ENCODE results near the gene DISP2. TPM values are rescaled to one million over a fixed set of nuclear protein-coding genes. Genes with fewer than 3 reads are reported as not detected.

Gene DISP2
- total and polyA plus RNA-seq, 2 donors = 0.27 to 0.63 TPM

GRCh38 chr15:40334541-40334940 lies 23.5 kb upstream of the DISP2 start:
- DNase-seq (ENCODE audit: extremely low spot score) = no peak
- 79% methylated on average over 3 of the region's 3 CpGs for WGBS
- H3K4me1 ChIP-seq (ENCODE audit: insufficient read depth) = peaks cover 3% of the 10 kb centered on the region

DNA sequence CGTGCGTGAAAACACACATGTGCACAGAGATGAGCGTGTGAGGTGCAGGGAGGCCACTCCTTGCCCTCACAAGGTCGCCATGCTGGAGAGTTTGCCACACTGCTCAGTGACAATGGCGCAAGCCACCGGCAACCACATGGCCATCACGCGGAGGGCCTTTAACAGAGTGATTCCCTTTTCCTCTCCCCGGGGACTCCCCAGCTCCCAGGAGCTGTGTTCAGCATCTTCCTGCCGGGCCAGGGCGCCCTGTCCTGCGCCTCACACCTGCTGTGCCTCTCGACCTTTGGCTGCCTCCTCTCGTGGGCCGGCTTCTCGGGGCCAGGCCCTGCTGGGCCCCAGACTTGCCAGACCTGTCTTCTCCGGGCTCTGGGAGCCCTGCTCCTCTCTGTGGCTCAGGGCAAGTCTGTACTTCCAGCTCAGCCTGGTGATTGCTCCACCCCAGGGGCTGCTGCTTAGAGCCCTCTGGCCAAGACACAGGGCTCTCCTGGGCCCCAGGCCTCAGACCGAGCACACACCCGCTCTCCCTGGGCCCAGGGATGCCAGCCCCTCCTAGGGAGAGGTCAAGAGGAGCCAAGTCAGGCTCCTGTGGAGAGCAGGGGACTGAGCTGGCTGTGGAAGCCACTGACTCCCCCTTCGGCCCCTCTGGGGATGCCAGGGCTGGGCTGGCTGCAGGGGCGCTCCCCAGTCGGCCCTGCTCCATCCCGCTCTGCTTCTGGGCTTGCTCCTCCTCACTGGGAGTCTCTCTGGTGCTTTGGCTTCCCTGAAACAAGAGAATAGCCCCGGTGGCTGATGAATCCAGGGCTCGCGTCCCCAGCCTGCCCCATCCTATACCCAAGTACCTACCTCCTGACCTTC lies 22.9 kb upstream of the DISP2 start:
- Histone ChIP-seq H3K27ac (ENCODE audit: low read depth) (no peak overlapping the region), H3K4me3 (ENCODE audit: low read depth, low read length) (no peak overlapping the region), H3K4me1 (ENCODE audit: insufficient read depth) (peaks cover 3% of the 10 kb centered on the region), H3K36me3 (ENCODE audit: insufficient read depth) (peaks cover 2% of the 10 kb centered on the region)
- WGBS = 82% methylated on average over 26 of the region's 26 CpGs
- no peak for DNase-seq (ENCODE audit: extremely low spot score)

More at GRCh38 chr15:40334541-40334940, 23.5 kb upstream of the DISP2 start:
- H3K36me3 ChIP-seq (ENCODE audit: insufficient read depth) = peaks cover 2% of the 10 kb centered on the region
- no peak overlapping the region for H3K27ac ChIP-seq (ENCODE audit: low read depth)
- H3K4me3 ChIP-seq (ENCODE audit: low read depth, low read length) = no peak overlapping the region

DNA sequence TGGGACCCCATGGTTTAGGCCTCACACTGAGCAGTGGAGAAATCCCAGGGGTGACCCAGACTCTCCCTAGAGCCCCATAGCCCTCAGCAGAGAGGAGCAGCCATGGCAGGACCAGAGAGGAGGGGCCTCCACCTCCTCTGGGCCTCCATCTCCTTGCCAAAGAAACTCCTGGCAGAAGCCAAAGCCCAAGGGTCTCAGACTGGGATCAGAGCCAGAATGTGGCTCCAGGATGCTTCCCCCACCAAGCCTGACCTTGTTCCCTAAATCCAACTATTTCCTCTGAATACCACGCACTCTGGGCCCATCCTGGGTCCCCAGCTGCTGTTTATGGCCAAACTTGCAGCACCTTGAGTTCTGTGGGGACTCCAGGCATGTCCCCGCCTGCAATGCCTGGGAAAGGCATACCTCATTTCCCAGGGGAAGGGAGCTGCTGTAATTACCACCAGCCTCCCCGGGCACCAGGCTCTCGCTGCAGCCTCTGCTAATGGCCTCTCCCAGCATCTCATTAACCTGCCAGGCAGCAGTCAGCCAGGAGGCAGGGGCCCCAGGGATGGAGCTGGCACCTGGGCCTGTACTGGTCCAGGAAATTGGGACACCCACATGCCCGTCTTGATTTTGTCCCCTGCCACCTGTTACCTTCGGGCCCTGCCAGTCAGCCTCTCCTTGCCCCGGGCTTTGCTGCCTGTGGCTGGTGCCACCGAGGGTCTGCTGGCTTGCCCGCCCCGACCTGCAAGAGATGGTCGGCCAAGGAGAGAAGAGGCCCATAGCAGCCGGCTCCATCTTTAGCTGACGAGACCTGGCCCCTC lies 21.9 kb upstream of the DISP2 start:
- no peak for DNase-seq (ENCODE audit: extremely low spot score)
- 84% methylated on average over 13 of the region's 13 CpGs for WGBS
- peaks cover 5% of the 10 kb centered on the region for H3K4me1 ChIP-seq (ENCODE audit: insufficient read depth)
- H3K4me3 ChIP-seq (ENCODE audit: low read depth, low read length) = no peak overlapping the region
- no peak overlapping the region for H3K27ac ChIP-seq (ENCODE audit: low read depth)
- peaks cover 2% of the 10 kb centered on the region for H3K36me3 ChIP-seq (ENCODE audit: insufficient read depth)

DNA sequence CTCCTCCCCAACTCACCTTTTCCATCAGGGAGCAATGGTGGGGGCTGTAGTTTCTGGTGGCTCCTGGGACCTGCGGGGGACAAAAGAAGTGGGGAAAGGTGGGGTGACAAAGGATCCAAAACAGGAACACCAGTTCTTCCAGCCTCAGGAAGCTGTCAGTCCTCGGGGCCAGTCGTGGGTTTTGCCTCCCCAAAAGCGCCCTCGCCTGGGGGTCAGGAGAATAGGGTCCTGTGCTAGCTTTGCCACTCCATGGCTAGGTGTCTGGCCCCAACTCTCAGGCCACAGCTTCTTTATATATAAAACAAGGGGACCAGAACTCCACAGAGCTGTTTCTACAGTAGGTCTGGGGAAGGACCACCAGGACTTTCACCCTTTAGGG lies 21.3 kb upstream of the DISP2 start:
- DNase-seq (ENCODE audit: extremely low spot score) = no peak
- WGBS = 71% methylated on average over 5 of the region's 5 CpGs
- Histone ChIP-seq H3K4me1 (ENCODE audit: insufficient read depth) (peaks cover 6% of the 10 kb centered on the region), H3K27ac (ENCODE audit: low read depth) (no peak overlapping the region), H3K4me3 (ENCODE audit: low read depth, low read length) (no peak overlapping the region), H3K36me3 (ENCODE audit: insufficient read depth) (peaks cover 2% of the 10 kb centered on the region)

GRCh38 chr15:40337597-40337996 lies 20.4 kb upstream of the DISP2 start:
- no peak for DNase-seq (ENCODE audit: extremely low spot score)
- 60% methylated on average over 19 of the region's 19 CpGs for WGBS
- Histone ChIP-seq H3K4me3 (ENCODE audit: low read depth, low read length) (no peak overlapping the region), H3K27ac (ENCODE audit: low read depth) (no peak overlapping the region), H3K36me3 (ENCODE audit: insufficient read depth) (peaks cover 2% of the 10 kb centered on the region), H3K4me1 (ENCODE audit: insufficient read depth) (peaks cover 6% of the 10 kb centered on the region)

DNA sequence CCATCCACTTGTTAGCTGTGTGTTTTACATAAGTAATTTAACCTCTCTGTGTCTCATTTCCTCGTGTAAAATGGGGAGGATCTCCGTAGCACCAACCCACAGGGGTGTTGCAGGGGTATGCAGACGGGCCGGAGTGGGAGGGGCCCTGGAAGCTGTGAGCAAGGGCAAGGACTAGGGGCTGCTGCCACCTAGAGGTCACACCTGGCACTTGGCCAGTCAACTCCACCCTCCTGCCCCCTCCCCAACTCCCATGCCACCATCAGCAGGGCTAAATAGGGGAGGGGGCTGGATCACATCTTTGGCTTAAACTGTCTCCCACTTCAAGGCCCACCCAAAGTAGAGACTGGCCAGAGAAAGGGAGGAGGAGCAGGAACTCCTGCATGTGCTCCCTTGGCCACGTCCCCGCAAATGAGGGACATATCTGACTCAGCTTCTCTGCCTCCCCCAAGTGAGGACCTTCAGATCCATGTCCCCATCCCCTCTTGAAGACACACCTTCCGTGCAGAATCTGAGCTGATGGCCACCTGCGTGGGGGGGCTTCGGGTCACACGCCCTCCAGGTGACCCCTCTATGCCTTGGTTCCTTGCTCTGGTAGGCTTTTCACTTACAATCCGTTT lies 19.9 kb upstream of the DISP2 start:
- H3K27ac ChIP-seq (ENCODE audit: low read depth) = no peak overlapping the region
- no peak for DNase-seq (ENCODE audit: extremely low spot score)
- peaks cover 2% of the 10 kb centered on the region for H3K36me3 ChIP-seq (ENCODE audit: insufficient read depth)
- H3K4me1 ChIP-seq (ENCODE audit: insufficient read depth) = peaks cover 6% of the 10 kb centered on the region
- H3K4me3 ChIP-seq (ENCODE audit: low read depth, low read length) = no peak overlapping the region
- WGBS = 45% methylated on average over 11 of the region's 11 CpGs

GRCh38 chr15:40338921-40339620 lies 18.9 kb upstream of the DISP2 start:
- Histone ChIP-seq H3K4me3 (ENCODE audit: low read depth, low read length) (peak overlapping the region; percentile 35), H3K27ac (ENCODE audit: low read depth) (peak overlapping the region; percentile 94), H3K36me3 (ENCODE audit: insufficient read depth) (peaks cover 2% of the 10 kb centered on the region), H3K4me1 (ENCODE audit: insufficient read depth) (peaks cover 6% of the 10 kb centered on the region)
- DNase-seq (ENCODE audit: extremely low spot score) = no peak
- 59% methylated on average over 11 of the region's 11 CpGs for WGBS

GRCh38 chr15:40339621-40339945 lies 18.4 kb upstream of the DISP2 start:
- H3K36me3 ChIP-seq (ENCODE audit: insufficient read depth) = peaks cover 2% of the 10 kb centered on the region
- peak overlapping the region; percentile 35 for H3K4me3 ChIP-seq (ENCODE audit: low read depth, low read length)
- WGBS = 71% methylated on average over 7 of the region's 7 CpGs
- peaks cover 6% of the 10 kb centered on the region for H3K4me1 ChIP-seq (ENCODE audit: insufficient read depth)
- peak overlapping the region; percentile 94 for H3K27ac ChIP-seq (ENCODE audit: low read depth)
- no peak for DNase-seq (ENCODE audit: extremely low spot score)

GRCh38 chr15:40340038-40340739 lies 17.8 kb upstream of the DISP2 start:
- peak overlapping the region; percentile 94 for H3K27ac ChIP-seq (ENCODE audit: low read depth)
- WGBS = 19% methylated on average over 14 of the region's 14 CpGs
- no peak for DNase-seq (ENCODE audit: extremely low spot score)
- peaks cover 6% of the 10 kb centered on the region for H3K4me1 ChIP-seq (ENCODE audit: insufficient read depth)
- H3K36me3 ChIP-seq (ENCODE audit: insufficient read depth) = peaks cover 2% of the 10 kb centered on the region
- peak overlapping the region; percentile 35 for H3K4me3 ChIP-seq (ENCODE audit: low read depth, low read length)

DNA sequence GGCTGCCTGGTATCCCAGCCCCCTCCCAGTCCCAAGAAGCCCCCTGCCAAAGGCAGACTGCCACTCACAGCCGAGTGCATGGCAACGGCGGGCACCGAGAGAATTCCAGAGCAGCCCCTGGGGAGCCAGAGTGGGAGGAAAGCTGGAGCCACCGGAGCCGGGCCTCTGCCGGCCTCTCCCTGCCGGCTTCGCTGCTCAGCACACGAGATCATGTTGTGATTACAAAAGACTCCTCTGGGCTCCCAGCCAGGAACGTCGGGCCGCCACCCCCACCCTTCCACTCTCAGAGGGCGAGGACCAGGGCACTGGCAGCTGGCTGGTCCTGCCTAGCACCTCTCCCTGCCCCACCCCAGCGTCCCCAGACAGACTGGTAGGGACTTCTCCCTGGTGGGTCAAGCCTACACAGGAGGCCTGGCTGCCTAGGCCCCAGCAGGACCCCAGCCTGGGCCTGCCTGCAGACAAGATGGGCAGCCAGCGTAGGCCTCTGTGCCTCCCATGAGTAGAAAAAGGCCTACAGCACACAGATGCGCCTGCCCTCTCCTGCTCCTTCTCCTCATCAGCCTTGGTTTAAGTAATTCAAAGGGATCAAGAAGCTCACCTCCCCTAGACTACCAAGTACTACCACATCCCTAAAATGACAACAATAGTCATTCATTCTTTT lies 17.1 kb upstream of the DISP2 start, which contains the start of gene CCDC9B:
CCDC9B (minus strand) TSS at position 200 of the 661 bp plus-strand sequence; CDS start at position 80, 120 bp downstream.
- 13% methylated on average over 17 of the region's 17 CpGs for WGBS
- Histone ChIP-seq H3K4me3 (ENCODE audit: low read depth, low read length) (peak within 1 kb of the TSS; percentile 35), H3K27ac (ENCODE audit: low read depth) (peak within 1 kb of the TSS; percentile 94), H3K4me1 (ENCODE audit: insufficient read depth) (peaks cover 6% of the 10 kb centered on the region), H3K36me3 (ENCODE audit: insufficient read depth) (peaks cover 2% of the 10 kb centered on the region)
- DNase-seq (ENCODE audit: extremely low spot score) = peak; percentile 79

DNA sequence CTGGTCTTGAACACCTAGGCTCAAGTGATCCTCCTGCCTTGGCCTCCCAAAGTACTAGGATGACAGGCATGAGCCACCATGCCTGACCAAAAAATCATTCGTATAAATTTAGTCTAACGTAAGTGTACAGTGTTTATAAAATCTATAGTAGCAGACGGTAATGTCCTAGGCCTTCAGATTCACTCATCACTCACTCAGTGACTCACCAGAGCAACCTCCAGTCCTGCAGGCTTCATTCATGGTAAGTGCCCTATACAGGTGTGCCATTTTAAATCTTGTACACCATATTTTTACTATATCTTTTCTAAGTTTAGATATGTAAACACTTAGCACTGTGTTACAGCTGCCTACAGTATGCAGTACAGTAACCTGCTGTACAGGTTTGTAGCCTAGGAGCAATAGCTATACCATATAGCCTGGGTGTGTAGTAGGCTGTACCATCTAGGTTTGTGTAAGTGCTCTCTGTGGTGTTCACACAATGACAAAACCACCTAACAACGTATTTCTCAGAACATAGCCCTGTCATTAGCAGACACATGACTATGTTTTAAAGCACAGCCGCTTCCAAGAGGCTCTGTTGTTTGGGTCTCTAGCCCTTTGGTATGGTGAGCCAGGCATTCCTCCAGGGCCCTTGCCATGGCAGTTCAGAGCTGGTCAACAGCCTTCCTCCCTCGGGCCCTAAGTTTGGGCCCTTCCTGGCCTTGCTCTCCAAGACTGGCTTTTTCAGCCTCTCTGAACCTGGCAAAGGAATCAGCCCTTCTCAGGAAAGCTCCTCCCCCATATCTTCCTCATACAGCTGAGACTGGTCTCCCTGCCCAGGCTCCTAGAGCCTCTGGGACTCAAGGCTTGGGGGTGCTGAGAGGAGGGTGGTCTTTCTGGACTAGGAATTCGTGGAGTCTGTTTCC lies 15.4 kb upstream of the DISP2 start:
- no peak for DNase-seq (ENCODE audit: extremely low spot score)
- WGBS = 52% methylated on average over 7 of the region's 7 CpGs
- peaks cover 6% of the 10 kb centered on the region for H3K4me1 ChIP-seq (ENCODE audit: insufficient read depth)
- no peaks in the 10 kb centered on the region for H3K36me3 ChIP-seq (ENCODE audit: insufficient read depth)
- peak overlapping the region; percentile 34 for H3K27ac ChIP-seq (ENCODE audit: low read depth)
- H3K4me3 ChIP-seq (ENCODE audit: low read depth, low read length) = no peak overlapping the region
